Choroid plexus epithelial cell (primary cell): ENCODE results near the gene SPATA4.

ENCODE experiments used
- DNase-seq: peaks from one replicate; pipeline ENCODE4 v3.0.0-alpha.2; 2010; ENCODE audit warnings: low read depth
- H3K4me3 ChIP-seq: 2 replicates; pipeline ENCODE4 v1.5.1; 2011; ENCODE audit warnings: low read depth, mild to moderate bottlenecking, control low read depth, low read length, moderate library complexity
- TF ChIP-seq, protein P1 (sequence below): conservative IDR thresholded peaks from 2 replicates; pipeline ENCODE4 v1.5.1; 2011; ENCODE audit warnings: low read depth, mild to moderate bottlenecking, control low read depth, inconsistent platforms, low read length, moderate library complexity

Gene SPATA4

GRCh38 chr4:176195184-176195978 is at the start of gene SPATA4:
SPATA4 (minus strand) TSS chr4:176195585; CDS start chr4:176195562, 23 bp downstream.
- H3K4me3 ChIP-seq, result peak within 1 kb of the TSS; percentile 72
- peak; percentile 95 for DNase-seq
- TF ChIP-seq, protein P1, sequence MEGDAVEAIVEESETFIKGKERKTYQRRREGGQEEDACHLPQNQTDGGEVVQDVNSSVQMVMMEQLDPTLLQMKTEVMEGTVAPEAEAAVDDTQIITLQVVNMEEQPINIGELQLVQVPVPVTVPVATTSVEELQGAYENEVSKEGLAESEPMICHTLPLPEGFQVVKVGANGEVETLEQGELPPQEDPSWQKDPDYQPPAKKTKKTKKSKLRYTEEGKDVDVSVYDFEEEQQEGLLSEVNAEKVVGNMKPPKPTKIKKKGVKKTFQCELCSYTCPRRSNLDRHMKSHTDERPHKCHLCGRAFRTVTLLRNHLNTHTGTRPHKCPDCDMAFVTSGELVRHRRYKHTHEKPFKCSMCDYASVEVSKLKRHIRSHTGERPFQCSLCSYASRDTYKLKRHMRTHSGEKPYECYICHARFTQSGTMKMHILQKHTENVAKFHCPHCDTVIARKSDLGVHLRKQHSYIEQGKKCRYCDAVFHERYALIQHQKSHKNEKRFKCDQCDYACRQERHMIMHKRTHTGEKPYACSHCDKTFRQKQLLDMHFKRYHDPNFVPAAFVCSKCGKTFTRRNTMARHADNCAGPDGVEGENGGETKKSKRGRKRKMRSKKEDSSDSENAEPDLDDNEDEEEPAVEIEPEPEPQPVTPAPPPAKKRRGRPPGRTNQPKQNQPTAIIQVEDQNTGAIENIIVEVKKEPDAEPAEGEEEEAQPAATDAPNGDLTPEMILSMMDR, result no peak

DNA sequence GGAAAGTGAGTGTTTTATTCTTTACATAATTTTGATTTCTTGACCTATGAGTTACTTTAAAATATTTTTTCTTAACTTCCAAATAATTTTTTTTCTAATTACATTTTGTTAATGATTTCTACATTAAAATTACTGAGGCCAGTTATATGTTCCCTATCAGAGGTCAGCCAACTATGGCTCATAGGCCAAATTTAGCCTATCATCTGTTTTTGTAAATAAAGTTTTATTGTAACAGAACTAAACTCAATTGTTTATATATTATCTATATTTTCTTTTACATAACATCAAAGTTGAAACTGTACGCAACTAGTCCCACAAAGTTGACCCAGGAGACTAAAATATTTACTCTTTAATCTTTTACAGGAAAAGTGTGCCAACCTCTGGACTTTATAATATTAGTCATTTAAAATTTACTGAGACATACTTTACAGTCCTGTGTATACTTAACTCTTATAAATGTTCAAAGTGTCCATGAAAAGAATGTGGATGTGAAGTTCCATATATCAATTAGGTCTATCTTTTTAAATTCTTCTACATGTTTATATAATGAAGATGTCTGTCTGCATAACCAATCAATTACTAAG is 47.5 kb upstream of the SPATA4 start:
- H3K4me3 ChIP-seq, result no peak overlapping the region
- DNase-seq, result no peak
- TF ChIP-seq, protein P1, result no peak

- no peak for DNase-seq
- TF ChIP-seq, protein P1, result no peak
- no peak overlapping the region for H3K4me3 ChIP-seq
These were observed 46.3 kb upstream of the SPATA4 start for GRCh38 chr4:176241703-176242102.

- DNase-seq, result peak; percentile 33
These were observed 43.4 kb upstream of the SPATA4 start for GRCh38 chr4:176238826-176239225.

GRCh38 chr4:176238157-176238610 is 42.8 kb upstream of the SPATA4 start:
- no peak overlapping the region for H3K4me3 ChIP-seq
- TF ChIP-seq, protein P1, result no peak
- peak; percentile 81 for DNase-seq

More at GRCh38 chr4:176238826-176239225, 43.4 kb upstream of the SPATA4 start:
- no peak overlapping the region for H3K4me3 ChIP-seq
- TF ChIP-seq, protein P1, result no peak

- H3K4me3 ChIP-seq, result no peak overlapping the region
- no peak for DNase-seq
- TF ChIP-seq, protein P1, result no peak
These were observed 41.6 kb upstream of the SPATA4 start for GRCh38 chr4:176236946-176237345.

DNA sequence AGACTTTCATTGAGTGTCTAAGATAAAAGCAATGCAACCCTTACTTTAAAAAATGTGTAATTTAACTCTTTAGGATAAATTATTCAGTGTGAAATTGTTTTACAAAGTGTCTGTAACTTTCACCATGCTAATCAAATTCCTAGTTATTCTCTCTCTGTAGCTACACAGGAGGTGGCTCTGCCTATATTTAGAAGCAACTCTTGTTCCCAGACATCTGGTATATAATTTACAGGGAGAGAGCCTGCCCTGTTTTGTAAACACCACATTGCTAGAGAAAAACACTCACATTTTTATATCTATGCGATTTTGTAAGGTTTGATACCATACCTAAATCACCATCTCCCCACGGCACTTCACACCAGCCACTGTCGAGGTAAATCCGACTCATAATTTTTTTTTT is 35.5 kb upstream of the SPATA4 start:
- H3K4me3 ChIP-seq, result no peak overlapping the region
- TF ChIP-seq, protein P1, result no peak
- no peak for DNase-seq
